ENCODE results near the gene AGO1.

AGO1 gene

DNA sequence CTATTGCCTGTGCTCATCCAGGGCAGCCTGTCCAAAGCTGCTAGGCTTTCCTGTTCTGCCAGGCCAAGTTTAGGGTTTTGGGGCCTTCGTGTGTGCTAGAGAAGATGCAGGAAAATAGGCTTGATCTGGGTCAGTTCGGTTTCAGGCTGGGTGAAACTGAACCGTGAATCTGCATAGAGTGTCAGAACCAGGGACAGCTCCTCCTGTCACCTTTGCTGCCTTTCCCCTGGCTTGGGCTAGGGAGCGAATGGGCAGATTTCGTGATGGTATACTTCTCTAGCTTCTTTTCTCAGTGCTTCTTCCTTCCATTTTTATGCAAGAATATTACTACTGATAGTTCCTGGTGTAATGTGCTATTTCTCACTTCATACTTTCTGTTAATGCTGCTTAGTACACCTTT lies 6.0 kb upstream of the AGO1 start:
- Histone ChIP-seq H3K9ac (no peak overlapping the region), H3K4me3 (IDR thresholded peaks at IDR 0.05; ENCODE audit: insufficient read depth, low read depth, low read length) (no peak overlapping the region), H3K27ac (no peak overlapping the region), H3K4me1 (ENCODE audit: low read depth, poor library complexity, severe bottlenecking) (peaks cover 11% of the 10 kb centered on the region), H3K79me2 (ENCODE audit: insufficient read depth, low read depth) (no peaks in the 10 kb centered on the region), H3K36me3 (ENCODE audit: insufficient read depth) (no peaks in the 10 kb centered on the region), H4K20me1 (ENCODE audit: insufficient read depth) (no peaks in the 10 kb centered on the region), H2AFZ (ENCODE audit: low read depth) (no peak overlapping the region), H3K4me2 (no peak overlapping the region), H3K27me3 (ENCODE audit: insufficient read depth, low read depth) (no peaks in the 10 kb centered on the region)
- TF ChIP-seq CTCF (conservative IDR thresholded peaks at IDR 0.05; ENCODE audit: low read depth, low read length) = no peak

- H4K20me1 ChIP-seq (ENCODE audit: insufficient read depth) = no peaks in the 10 kb centered on the region
- H2AFZ ChIP-seq (ENCODE audit: low read depth) = no peak overlapping the region
- H3K4me3 ChIP-seq (IDR thresholded peaks at IDR 0.05; ENCODE audit: insufficient read depth, low read depth, low read length) = no peak overlapping the region
- H3K9ac ChIP-seq = no peak overlapping the region
- H3K79me2 ChIP-seq (ENCODE audit: insufficient read depth, low read depth) = no peaks in the 10 kb centered on the region; the same call in 1 of the 2 replicates
- no peak overlapping the region for H3K4me2 ChIP-seq
- H3K27ac ChIP-seq = no peak overlapping the region
- H3K36me3 ChIP-seq (ENCODE audit: insufficient read depth) = no peaks in the 10 kb centered on the region
- no peak for TF ChIP-seq CTCF (conservative IDR thresholded peaks at IDR 0.05; ENCODE audit: low read depth, low read length)
- H3K4me1 ChIP-seq (ENCODE audit: low read depth, poor library complexity, severe bottlenecking) = peaks cover 21% of the 10 kb centered on the region
- no peaks in the 10 kb centered on the region for H3K27me3 ChIP-seq (ENCODE audit: insufficient read depth, low read depth)
These were observed 1.1 kb upstream of the AGO1 start for GRCh38 chr1:35881850-35882273.

GRCh38 chr1:35882586-35882944 lies 444 bp upstream of the AGO1 start:
- peak overlapping the region; percentile 77; the same call in 1 of the 2 replicates for H3K4me2 ChIP-seq
- H3K4me3 ChIP-seq (IDR thresholded peaks at IDR 0.05; ENCODE audit: insufficient read depth, low read depth, low read length) = no peak overlapping the region
- no peaks in the 10 kb centered on the region for H4K20me1 ChIP-seq (ENCODE audit: insufficient read depth)
- no peaks in the 10 kb centered on the region for H3K27me3 ChIP-seq (ENCODE audit: insufficient read depth, low read depth)
- H3K79me2 ChIP-seq (ENCODE audit: insufficient read depth, low read depth) = no peaks in the 10 kb centered on the region; the same call in 1 of the 2 replicates
- peaks cover 26% of the 10 kb centered on the region for H3K4me1 ChIP-seq (ENCODE audit: low read depth, poor library complexity, severe bottlenecking)
- no peak for TF ChIP-seq CTCF (conservative IDR thresholded peaks at IDR 0.05; ENCODE audit: low read depth, low read length)
- H3K36me3 ChIP-seq (ENCODE audit: insufficient read depth) = no peaks in the 10 kb centered on the region
- no peak overlapping the region for H3K27ac ChIP-seq
- no peak overlapping the region for H3K9ac ChIP-seq
- H2AFZ ChIP-seq (ENCODE audit: low read depth) = peak overlapping the region; percentile 8; the same call in 1 of the 2 replicates

GRCh38 chr1:35883635-35884101 lies 659 bp downstream of the AGO1 start:
- Histone ChIP-seq H3K27ac (no peak overlapping the region), H3K79me2 (ENCODE audit: insufficient read depth, low read depth) (no peaks in the 10 kb centered on the region; the same call in 1 of the 2 replicates), H3K27me3 (ENCODE audit: insufficient read depth, low read depth) (no peaks in the 10 kb centered on the region), H3K4me2 (peak overlapping the region; percentile 77), H3K4me3 (IDR thresholded peaks at IDR 0.05; ENCODE audit: insufficient read depth, low read depth, low read length) (peak overlapping the region; percentile 81), H3K9ac (peak overlapping the region; percentile 46; the same call in 1 of the 2 replicates), H3K4me1 (ENCODE audit: low read depth, poor library complexity, severe bottlenecking) (peaks cover 26% of the 10 kb centered on the region), H4K20me1 (ENCODE audit: insufficient read depth) (no peaks in the 10 kb centered on the region), H3K36me3 (ENCODE audit: insufficient read depth) (no peaks in the 10 kb centered on the region), H2AFZ (ENCODE audit: low read depth) (peak overlapping the region; percentile 83)
- no peak for TF ChIP-seq CTCF (conservative IDR thresholded peaks at IDR 0.05; ENCODE audit: low read depth, low read length)
